Right ventricle myocardium superior (tissue), 1 donor: Measurements from ENCODE around the gene YTHDC1. TPM values are rescaled to one million over a fixed set of nuclear protein-coding genes. Genes with fewer than 3 reads are reported as not detected.

Source experiments
- total RNA-seq: library from RNA; stranded (reverse); fragmentation: NEBNext Ultra II Directional; extraction: Animal tissue kit (Norgen Biotek cat#: 25700); gene quantifications from one replicate; pipeline ENCODE4 v1.2.1, GENCODE V29; 2021
- donor health status: DM: no; HTN: yes; CAD: no; lungs with severe emphysema.

The YTHDC1 gene
- total RNA-seq, 1 donor from 2014 or later, result 50.0 TPM

Other genes starting within 250 kb of the YTHDC1 start
- gene TMPRSS11F, start 220.2 kb downstream of the YTHDC1 start, total RNA-seq, result not detected
- gene TMPRSS11B, start 104.4 kb downstream of the YTHDC1 start, total RNA-seq, result not detected
- not detected for gene TMPRSS11E, start 97.4 kb upstream of the YTHDC1 start, total RNA-seq
- gene UGT2B17, start 226.2 kb upstream of the YTHDC1 start, total RNA-seq, result not detected